ENCODE results near the gene TCERG1L.

DNA sequence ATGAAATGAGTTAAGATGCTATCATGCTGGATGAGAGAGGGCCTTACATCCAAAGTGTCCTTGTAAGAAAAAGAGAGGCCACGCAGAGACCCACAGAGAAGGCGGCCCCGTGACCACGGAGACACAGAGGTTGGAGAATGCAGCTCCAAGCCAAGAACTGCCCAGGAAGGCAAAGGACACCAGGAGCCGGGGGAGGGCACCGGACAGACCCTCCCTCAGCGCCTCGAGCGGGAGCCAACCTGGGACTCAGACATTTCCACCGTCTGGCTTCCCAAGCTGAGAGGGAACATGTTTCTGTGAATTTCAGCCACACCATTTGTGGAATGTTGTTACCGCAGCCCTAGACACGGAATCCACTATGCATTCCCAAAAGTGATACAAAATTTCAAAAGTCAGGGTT, 22.9 kb downstream of the TCERG1L start:
- no peak for TF ChIP-seq POLR2AphosphoS5 (IDR thresholded peaks at IDR 0.05; ENCODE audit: low read depth)
- no peak for TF ChIP-seq CTCF (IDR thresholded peaks at IDR 0.05; ENCODE audit: insufficient read depth, low read length)
